DMS153 treated with DMSO at 0.1 percent for 48 hours (cell line): ENCODE results near the gene OR52A5.
A peak's percentile ranks its signal among the peaks of the same experiment; 100 is the strongest.
"Not testable (repeated sequence)": the region's sequence is repeated elsewhere in the genome, so short reads cannot be mapped to it uniquely, and the experiment has no call there.

Source experiments
- DNase-seq: peaks from one replicate; lab custom pipeline; 2025; ENCODE audit not compliant: unreplicated experiment; lab: John Stamatoyannopoulos, UW

OR52A5 gene

DNA sequence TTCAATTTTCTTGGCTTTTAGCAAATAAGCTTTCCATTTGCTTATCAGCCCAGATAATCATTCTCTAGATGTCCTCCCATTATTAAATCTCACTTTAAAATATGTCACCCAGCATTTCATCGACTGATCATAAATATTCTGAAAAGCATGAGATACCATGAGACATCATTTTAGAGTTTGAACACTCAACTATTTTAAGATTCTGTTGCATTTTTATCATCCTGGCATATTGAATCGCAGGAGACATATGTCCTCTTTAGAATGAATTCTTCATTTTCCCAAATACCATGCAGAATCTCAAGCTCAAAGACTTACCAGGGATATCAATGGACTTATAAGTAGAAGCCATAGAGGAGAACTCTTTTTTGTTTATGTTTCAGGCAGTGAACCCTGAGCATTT lies at the start of gene OR52A5:
Gene OR52A5 (minus strand): TSS at position 361 of the 400 bp plus-strand sequence. CDS start 5,714 bp downstream, outside the sequence.
- no peak for DNase-seq

DNA sequence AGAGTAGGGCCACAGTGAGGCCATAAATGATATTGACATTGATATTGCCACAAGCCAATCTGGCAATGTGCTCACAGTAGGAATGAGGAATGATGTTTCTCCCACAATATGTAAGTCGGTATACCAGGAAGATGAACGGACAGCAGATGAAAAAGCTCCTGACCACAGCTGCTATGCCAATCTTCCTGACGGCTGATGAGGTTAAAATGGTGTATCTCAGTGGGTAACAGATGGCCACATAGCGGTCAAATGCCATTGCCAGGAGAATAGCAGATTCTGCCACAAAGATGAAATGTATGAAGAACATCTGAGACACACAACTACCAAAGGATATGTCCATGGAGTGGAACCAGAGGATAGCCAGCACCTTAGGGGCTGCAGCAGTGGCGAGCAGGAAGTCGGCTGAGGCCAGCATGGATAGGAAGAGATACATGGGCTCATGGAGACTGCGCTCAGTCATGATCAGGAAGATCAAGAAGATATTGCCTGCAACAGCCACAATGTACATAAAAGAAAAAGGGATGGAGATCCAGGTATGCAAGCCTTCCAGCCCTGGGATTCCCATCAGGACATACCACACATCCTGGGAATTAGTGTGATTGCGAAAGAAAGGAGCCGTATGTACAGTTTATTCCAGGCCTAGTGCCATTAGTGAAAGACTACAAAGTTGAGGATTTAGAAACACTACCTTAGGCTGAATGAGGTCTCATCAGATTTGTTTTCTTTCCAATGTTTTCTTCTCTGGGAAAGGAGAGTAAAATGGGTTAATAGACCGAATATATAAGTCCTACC lies 40.1 kb upstream of the OR52A5 start:
- DNase-seq, result no peak

DNA sequence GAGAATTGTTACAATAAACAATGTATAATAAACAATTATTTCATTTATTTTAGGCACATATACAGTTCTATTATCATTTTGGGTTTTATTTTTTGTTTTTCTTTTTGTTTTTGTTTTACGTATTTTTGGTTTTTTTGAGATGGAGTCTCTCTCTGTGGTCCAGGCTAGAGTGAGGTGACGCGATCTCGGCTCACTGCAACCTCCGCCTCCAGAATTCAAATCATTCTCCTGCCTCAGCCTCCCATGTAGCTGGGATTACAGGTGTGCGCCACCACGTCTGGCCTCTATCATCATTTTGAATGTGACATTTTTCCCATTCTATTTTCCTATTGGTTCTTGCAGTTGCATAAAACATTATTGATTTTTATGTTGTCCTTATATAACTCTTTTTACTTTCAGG lies 36.8 kb upstream of the OR52A5 start:
- DNase-seq, result no peak

DNA sequence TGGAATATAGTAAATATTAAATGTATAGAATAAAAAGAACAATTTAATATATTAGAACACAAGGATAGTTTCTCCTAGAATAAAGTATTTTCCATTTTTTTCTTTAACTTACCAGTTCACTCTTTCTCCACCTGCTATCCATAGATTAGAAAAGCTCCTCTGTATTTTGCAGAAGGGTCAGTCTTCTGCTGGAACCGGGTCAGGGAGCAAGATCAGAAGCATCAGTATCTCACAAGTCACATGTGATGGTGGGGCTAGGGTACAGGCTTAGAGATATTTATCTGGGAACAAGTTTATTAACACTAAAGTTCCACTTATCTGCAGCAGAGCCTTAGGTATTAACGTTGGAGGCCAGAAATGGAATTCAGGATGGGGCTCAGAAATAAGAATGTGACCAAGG lies 33.7 kb upstream of the OR52A5 start:
- no peak for DNase-seq

DNA sequence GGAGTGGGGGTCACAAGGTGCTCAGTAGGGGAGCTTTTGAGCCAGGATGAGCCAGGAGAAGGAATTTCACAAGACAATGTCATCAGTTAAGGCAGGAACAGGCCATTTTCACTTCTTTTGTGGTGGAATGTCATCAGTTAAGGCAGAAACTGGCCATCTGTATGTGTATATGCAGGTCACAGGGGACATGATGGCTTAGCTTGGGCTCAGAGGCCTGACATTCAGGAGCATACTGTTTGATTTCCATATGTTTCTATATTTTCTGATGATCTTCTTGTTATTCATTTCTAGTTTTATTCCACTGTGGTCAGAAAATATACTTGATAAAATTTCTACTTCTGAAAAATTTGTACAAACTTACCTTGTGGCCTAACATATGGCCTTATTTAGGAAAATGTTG lies 27.7 kb upstream of the OR52A5 start:
- not testable (repeated sequence) for DNase-seq

DNA sequence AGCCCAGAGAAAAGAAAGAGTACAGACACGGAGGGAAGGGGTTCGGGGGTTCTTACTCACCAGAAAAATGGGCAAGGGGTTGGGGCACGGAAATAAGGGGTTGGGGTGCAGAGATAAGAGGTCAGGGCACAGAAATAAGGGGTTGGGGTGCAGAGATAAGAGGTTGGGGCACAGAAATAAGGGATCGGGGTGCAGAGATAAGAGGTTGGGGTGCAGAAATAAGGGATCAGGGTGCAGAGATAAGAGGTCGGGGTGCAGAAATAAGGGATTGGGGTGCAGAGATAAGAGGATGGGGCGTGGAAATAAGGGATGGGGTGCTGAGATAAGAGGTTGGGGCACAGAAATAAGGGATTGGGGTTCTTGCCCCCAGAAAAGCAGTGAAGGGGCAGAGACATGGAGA lies 26.7 kb upstream of the OR52A5 start:
- DNase-seq, result not testable (repeated sequence)

DNA sequence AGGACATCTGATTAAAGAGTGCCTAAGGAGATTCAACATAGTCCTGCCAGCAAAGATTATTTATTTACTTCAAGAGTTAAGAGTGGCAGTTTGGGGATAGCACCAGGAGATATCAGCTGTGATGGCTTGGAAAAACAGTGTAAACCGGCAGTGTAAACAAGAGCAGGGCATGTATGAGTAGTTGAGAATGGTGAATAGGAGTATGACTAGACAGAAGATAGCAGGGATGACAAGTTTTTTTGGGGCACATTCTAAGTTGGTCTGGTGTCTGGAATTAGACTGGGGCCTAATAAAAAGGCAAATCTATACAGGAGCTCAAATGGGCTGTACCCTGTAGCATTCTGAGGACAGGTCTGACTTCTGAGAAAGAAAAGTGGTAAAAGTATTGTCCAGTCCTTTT lies 22.9 kb upstream of the OR52A5 start:
- DNase-seq, result not testable (repeated sequence)

DNA sequence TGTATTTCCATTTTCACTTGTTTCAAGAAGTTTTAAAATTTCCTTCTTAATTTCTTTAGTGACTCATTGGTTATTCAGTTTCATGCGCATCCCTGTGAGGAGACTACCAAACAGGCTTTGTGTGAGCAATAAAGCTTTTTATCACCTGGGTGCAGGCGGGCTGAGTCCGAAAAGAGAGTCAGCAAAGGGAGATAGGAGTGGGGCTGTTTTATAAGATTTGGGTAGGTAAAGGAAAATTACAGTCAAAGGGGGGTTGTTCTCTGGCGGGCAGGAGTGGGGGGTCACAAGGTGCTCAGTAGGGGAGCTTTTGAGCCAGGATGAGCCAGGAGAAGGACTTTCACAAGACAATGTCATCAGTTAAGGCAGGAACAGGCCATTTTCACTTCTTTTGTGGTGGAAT lies 22.1 kb upstream of the OR52A5 start:
- DNase-seq, result not testable (repeated sequence)

DNA sequence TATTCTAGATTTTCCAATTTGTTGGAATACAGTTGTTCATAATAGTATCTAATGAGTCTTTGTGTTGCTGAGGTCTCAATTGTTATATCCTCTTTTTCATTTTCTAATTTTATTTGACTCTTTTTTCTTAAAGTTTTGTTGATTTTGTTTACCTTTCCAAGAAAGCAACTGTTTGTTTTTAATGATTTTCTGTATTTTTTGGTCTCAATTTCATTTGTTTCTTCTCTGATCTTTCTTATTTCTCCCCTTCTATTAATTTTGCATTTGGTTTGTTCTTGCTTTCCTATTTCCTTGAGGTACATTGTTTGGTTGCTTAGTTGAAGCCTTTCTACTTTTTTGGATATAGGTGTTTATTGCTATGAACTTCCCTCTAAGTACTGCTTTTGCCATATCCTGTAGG lies 21.6 kb upstream of the OR52A5 start:
- DNase-seq, result no peak

DNA sequence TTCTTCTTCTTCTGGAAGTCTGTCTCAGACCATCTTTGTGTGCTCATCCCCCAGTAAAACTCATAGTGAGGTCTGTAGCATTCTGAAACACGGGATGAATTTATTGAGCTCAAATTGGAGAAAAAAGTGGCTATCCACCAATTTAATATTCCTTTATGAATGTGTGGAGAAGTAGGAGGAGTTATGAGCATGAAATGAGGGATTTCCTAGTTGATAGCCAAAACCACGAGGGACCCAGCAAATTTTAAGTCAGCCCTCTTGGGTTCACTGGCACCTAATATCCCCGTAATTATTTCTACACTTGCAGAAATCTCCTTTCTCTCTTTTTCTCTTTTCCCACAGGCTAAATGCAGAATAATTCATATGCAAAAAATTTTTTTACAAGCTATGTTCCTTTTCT lies 16.5 kb upstream of the OR52A5 start, which contains the start of gene OR52A1:
Gene OR52A1 (minus strand): TSS at position 101 of the 400 bp plus-strand sequence. CDS start 2,388 bp downstream, outside the sequence.
- DNase-seq, result no peak

DNA sequence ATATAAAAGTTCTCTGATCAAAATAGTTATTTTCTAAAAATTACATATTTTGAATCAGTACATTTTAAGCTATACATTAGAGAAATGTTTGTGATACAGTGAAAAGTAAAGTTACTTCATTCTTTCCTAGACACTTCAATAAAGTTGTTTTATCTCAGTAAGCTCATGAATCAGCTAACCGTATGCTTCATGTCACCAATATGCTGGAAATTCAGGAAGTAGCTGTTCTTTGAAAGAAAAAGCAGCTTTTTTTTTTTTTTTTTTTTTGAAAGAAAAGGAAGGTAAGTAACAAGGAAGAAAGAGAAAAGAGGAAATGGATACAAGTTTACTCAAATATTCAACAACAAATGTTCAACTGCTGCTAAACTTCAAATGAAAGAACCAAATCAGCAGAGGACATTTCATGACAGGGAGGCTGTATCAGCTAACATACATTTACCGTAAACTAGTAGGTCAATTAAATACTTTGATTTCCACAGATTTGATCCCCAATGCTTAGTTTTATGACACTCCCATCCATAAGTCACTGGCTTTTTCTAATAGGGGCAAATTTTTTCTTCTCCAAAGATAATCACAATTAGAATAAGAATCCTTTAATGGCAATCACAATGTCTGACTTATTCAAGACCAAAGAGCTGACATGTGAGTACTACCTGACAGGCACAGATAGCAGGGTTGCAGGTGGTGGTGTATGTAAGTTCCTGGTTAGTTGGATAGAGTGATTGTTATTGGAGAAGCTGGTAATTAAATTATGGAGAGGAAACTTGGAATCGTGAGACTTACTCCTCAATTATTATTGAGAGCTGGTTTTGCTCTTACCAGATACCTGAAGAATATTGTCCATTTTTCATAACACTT lies 15.6 kb upstream of the OR52A5 start:
- DNase-seq, result no peak

DNA sequence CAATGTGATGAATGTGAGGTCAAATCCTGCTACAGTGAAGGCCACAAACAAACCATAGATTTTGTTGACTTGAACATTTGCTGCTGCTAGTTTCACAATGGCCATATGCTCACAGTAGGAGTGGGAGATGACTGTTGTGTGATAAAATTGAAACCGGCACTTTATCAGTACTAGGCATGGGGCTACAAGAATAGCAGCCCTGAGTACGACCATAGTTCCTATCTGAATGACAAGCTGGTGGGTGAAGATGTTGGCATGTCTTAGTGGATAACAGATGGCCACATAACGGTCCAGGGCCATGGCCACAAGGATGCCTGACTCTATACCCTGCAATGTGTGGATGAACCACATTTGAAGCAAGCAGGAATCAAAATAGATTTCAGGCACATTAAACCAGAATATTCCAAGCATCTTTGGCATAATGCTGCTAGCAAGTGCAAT lies 13.6 kb upstream of the OR52A5 start:
- no peak for DNase-seq

DNA sequence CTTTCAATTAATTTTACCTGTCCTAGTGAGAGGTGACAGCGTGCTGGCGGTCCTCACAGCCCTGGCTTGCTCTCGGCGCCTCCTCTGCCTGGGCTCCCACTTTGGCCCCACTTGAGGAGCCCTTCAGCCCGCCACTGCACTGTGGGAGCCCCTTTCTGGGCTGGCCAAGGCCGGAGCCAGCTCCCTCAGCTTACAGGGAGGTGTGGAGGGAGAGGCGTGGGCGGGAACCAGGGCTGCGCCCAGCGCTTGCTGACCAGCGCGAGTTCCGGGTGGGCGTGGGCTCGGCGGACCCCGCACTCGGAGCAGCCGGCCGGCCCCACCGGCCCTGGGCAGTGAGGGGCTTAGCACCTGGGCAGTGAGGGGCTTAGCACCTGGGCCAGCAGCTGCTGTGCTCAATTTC lies 6.0 kb upstream of the OR52A5 start:
- DNase-seq, result not testable (repeated sequence)

DNA sequence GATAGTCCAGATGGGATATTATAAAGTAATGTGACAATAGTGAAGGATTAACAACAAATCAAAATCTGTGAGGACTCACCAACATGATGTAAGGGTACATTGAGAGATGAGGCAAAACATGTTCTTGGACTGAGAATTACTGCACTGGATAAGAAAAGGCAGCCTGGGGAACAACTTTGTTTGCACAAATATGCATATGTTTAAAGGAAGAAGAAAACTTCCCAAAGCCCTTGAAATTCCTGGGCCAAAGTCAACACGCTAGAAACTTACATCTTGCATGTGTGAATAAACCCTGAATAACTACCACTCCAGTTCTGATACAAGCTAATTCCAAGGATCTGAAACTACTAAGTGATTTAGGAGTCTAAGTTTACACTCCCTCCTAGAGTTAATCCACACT lies 1.1 kb downstream of the OR52A5 start:
- DNase-seq, result no peak

DNA sequence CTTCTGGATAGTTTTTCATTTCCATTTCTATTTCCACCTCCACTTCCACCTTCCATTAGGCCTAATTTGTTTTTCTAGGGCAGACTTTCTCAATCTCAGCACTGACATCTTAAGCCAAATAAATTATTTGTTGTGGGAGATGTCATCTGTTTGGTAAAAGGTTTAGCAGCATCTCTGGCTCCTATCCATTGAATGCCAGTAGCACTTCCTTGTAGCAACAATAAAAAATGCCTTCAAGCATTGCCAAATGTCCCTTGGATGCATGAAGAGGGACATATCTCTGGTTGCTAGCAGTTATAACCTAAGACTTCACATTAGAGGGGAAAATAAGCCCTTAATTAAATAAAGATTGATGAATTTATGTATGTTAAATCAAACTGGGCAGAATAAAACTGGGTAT lies 1.9 kb downstream of the OR52A5 start:
- no peak for DNase-seq

DNA sequence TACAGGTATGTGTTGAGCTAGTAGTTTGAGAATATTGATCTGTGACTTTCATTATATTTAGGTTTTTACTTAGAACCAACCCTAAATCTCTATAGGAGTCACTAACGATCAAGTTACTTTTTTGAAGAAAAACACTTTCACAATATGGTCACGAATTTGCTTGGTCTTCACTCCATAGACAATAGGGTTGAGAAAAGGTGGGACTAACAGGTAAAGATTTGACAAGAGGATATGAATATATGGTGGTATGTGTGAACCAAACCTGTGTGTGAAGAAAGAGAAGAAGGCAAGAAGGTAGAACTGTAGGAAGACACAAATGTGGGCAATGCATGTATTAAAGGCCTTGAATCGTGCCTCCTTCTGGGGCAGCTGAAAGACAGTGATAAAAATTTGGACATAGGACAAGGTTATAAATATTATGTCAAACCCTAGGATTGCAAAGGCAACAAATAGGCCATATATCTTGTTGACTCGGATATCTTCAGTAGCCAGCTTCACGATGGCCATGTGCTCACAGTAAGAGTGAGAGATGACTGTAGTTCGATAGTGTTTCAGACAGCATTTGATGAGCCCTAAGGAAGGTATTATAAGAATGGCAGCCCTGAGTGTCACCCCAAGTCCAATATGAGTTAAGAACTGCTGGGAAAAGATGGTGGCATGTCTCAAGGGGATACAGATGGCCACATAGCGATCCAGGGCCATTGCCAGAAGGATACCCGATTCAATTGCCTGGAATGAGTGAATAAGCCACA lies 6.4 kb downstream of the OR52A5 start:
- DNase-seq, result no peak

DNA sequence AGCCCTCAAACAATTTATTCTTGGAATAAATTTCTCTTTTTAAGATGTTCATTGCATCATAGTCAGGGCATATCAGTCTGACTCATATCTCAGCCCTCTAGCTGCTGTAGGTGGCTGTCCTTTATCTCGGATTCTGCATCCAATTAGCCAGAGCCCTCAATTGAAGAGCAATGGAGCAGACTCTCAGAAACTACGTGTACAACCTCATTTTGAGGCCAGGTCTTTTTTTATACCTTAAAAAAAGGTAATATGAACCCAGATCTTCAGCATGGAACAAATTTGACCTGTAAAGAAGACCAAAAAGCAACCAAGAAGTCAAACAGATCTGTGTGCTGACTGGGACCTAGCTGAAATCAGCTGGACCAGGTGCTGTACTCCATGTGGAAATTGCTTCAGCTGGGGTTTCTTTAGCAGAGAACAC lies 8.7 kb downstream of the OR52A5 start:
- DNase-seq, result no peak

DNA sequence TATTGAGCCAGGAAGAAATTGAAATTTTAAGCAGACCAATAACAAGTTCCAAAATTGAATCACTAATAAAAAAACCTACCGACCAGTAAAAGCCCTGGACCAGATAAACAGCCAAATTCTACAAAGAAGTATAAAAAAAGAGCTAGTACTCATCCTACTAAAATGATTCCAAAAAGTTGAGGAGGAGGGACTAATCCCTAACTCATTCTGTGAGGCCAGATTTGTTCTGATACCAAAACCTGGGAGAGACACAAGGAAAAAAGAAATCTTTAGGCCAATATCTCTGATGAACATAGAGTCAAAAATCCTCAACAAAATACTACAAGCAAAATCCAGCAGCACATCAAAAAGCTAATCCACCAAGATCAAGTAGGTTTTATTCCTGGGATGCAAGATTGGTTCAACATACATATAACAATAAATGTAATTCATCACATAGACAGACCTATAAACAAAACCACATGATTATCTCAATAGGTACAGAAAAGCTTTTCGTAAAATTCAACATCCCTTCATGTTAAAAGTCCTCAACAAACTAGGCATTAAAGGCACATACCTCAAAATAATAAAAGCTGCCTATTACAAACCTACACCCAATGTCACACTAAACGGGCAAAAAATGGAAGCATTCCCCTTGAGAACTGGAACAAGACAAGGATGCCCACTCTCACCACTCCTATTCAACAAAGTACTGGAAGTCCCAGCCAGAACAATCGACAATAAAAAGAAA lies 13.1 kb downstream of the OR52A5 start:
- DNase-seq, result no peak

DNA sequence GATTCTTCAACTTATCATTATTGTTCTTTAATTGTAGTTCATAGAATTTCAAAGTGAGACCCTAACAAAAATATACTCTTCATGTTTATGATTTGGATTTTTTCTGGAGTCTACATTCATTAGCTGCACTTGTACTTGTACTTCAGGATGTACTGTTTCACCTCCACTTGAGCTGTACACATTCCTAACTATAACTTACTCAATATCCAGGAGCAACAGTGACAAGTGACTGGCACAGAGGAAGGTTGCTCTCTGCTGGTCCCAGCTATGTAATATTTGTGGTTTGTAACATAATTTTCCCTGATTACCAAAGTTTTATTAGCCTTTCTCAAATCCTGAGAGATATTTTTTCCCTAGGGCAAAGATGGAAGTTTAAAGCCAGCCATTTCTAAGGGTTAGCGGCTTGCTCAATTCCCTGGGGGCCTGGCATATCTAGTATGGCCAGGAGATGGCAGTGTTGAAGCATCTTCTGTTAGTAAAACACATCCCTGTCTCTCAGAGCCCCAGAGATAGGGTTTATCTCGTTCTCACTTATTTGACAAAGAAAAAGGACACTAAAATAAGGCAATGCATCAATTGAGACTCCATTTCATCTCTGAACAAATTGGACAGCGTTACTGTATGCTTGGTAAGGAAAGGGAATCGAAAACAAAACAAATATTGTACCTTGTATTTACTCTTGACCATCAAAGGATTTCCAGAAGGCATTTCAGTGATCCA lies 14.2 kb downstream of the OR52A5 start:
- DNase-seq, result peak; percentile 18

DNA sequence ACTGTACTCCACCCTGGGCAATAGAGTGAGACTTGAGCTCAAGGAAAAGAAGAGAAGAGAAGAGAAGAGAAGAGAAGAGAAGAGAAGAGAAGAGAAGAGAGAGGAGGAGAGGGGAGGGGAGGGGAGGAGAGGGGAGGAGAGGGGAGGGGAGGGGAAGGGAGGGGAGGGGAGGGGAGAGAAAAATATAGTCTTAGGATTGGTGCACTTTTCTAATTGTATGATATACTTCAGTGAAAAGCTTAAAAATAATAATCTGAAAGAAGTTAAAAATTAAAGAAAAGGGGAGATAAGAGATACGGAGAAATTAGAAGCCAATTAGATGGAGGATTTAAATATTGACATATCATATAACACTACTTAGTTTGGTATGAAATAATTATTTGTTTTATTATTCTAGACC lies 19.3 kb downstream of the OR52A5 start:
- DNase-seq, result no peak
